B cell (primary cell): ENCODE data around the gene HMBS. TPM values are rescaled to one million over a fixed set of nuclear protein-coding genes. Genes with fewer than 3 reads are reported as not detected.

ENCODE experiments used
- ATAC-seq: fragments of 200-7000 bp; cut with Tn5 transposase; one replicate; pipeline ENCODE4 v1.10.0; 2021; ENCODE audit warnings: low read depth, mild to moderate bottlenecking, moderate number of reproducible peaks, moderate library complexity
- CTCF ChIA-PET: fragments of 350-600 bp; sonication (Branson Sonifier 250); formaldehyde crosslinking; loops from one replicate; lab custom pipeline; 2021; ENCODE audit warnings: antibody characterized with exemption, inconsistent platforms; lab: Charles Lee
- POLR2A ChIA-PET: fragments of 350-600 bp; sonication (Branson Sonifier 250); formaldehyde crosslinking; loops from one replicate; lab custom pipeline; 2021; ENCODE audit warnings: antibody characterized with exemption; lab: Charles Lee
- DNase-seq: peaks from one replicate; pipeline ENCODE4 v3.0.0; 2013
- H2AFZ ChIP-seq: 2 replicates; pipeline ENCODE4 v1.6.1; 2012; ENCODE audit warnings: mild to moderate bottlenecking, low read depth, low read length; ENCODE audit not compliant: insufficient read depth, poor library complexity, severe bottlenecking
- H3K27ac ChIP-seq, 2 donors: 1 replicate in 1 of 2; 2 replicates in 1 of 2; pipeline ENCODE4 v1.5.1; 2012 to 2013; ENCODE audit warnings: low read length in 2 of 2, mild to moderate bottlenecking in 2 of 2, moderate library complexity in 1 of 2
- H3K27me3 ChIP-seq, 4 experiments: fragments of 200-600 bp in 1 of 4; sonication (generic) in 1 of 4; replicated peaks in 1 of 4; 1 replicate in 2 of 4; 2 replicates in 2 of 4; pipeline versions ENCODE4 v1.6.1 to v1.7.0; 2013 to 2016; ENCODE audit warnings: low read length in 3 of 4, mild to moderate bottlenecking in 2 of 4, mixed read lengths in 1 of 4, moderate library complexity in 1 of 4; ENCODE audit not compliant: insufficient read depth in 4 of 4, control insufficient read depth in 3 of 4; ENCODE audit errors: control extremely low read depth in 1 of 4
- H3K36me3 ChIP-seq, 2 experiments: replicated peaks in 1 of 2; 1 replicate in 1 of 2; 2 replicates in 1 of 2; pipeline versions ENCODE4 v1.6.1 to v1.7.1; 2013; ENCODE audit warnings: low read length in 1 of 2; ENCODE audit not compliant: insufficient read depth in 2 of 2, control insufficient read depth in 1 of 2; ENCODE audit errors: control extremely low read depth in 1 of 2, extremely low read depth in 1 of 2
- H3K4me1 ChIP-seq, 2 donors: fragments of 200-600 bp in 1 of 2; sonication (generic) in 1 of 2; 1 replicate in 1 of 2; 2 replicates in 1 of 2; pipeline versions ENCODE4 v1.5.1 to v1.6.1; 2013 to 2017; ENCODE audit warnings: low read length in 2 of 2; ENCODE audit not compliant: control insufficient read depth in 2 of 2, insufficient read depth in 2 of 2
- H3K4me2 ChIP-seq: replicated peaks from 2 replicates; pipeline ENCODE3; 2012; ENCODE audit warnings: mild to moderate bottlenecking, low read depth, low read length; ENCODE audit not compliant: poor library complexity, severe bottlenecking
- H3K4me3 ChIP-seq, 5 experiments: fragments of 200-600 bp in 1 of 5; sonication (generic) in 1 of 5; 1 replicate in 3 of 5; 2 replicates in 2 of 5; pipeline versions ENCODE4 v1.5.1 to v1.7.0; 2011 to 2016; ENCODE audit warnings: low read length in 4 of 5, mild to moderate bottlenecking in 4 of 5, low read depth in 2 of 5, control low read depth in 1 of 5, moderate library complexity in 1 of 5; ENCODE audit not compliant: insufficient read depth in 1 of 5; ENCODE audit errors: control extremely low read depth in 1 of 5, extremely low read depth in 1 of 5
- H3K79me2 ChIP-seq: fragments of 200-600 bp; sonication (generic); one replicate; pipeline ENCODE4 v1.6.0; 2016; ENCODE audit warnings: low read length; ENCODE audit not compliant: control insufficient read depth, insufficient read depth
- H3K9ac ChIP-seq: fragments of 200-600 bp; sonication (generic); 2 replicates; pipeline ENCODE4 v1.6.1; 2017; ENCODE audit warnings: mild to moderate bottlenecking, low read length, moderate library complexity
- H3K9me3 ChIP-seq, 3 donors: one replicate each; pipeline versions ENCODE4 v1.6.1 to v1.7.1; 2013; ENCODE audit warnings: low read length in 2 of 3; ENCODE audit not compliant: control insufficient read depth in 2 of 3, insufficient read depth in 1 of 3; ENCODE audit errors: control extremely low read depth in 1 of 3
- H4K20me1 ChIP-seq: 2 replicates; pipeline ENCODE4 v1.6.0; 2012; ENCODE audit warnings: mild to moderate bottlenecking, low read length; ENCODE audit not compliant: insufficient read depth, control insufficient read depth, poor library complexity, severe bottlenecking
- H3K27ac Mint-ChIP-seq: one replicate; pipeline ENCODE4 v1.8.0; 2021; ENCODE audit warnings: mixed read lengths
- H3K27me3 Mint-ChIP-seq: one replicate; pipeline ENCODE4 v1.8.0; 2021; ENCODE audit warnings: mixed read lengths
- H3K4me1 Mint-ChIP-seq: one replicate; pipeline ENCODE4 v1.8.0; 2021; ENCODE audit warnings: mixed read lengths
- H3K4me3 Mint-ChIP-seq: one replicate; pipeline ENCODE4 v1.8.0; 2021; ENCODE audit warnings: mixed read lengths
- H3K9me3 Mint-ChIP-seq: one replicate; pipeline ENCODE4 v1.8.0; 2022; ENCODE audit warnings: mixed read lengths; ENCODE audit not compliant: insufficient read depth
- EZH2 ChIP-seq: IDR thresholded peaks from 2 replicates; pipeline ENCODE4 v1.6.1; 2012; ENCODE audit warnings: borderline replicate concordance, low read depth, mild to moderate bottlenecking, moderate library complexity, low read length; ENCODE audit not compliant: insufficient read depth, poor library complexity, severe bottlenecking
- WGBS: methylation state at CpG from one replicate; pipeline ENCODE4 v1.1.5; 2013; ENCODE audit warnings: missing lambda C conversion rate; ENCODE audit not compliant: insufficient coverage; 5-methylcytosine and 5-hydroxymethylcytosine counted together
- intact Hi-C: fragments of 100-400 bp; cut with micrococcal nuclease; formaldehyde crosslinking; loops from one replicate; pipeline ENCODE4 v1.10.0; 2022
- polyA plus RNA-seq: library from polyadenylated mRNA; depleted of rRNA; stranded (reverse); fragments of >200 nt; gene quantifications from 2 replicates; pipeline ENCODE4 v1.2.3, GENCODE V29; 2012
- total RNA-seq, 2 donors: library from RNA; stranded (reverse); fragments of 120-200 nt in 1 of 2; gene quantifications; 1 replicate in 1 of 2; 2 replicates in 1 of 2; pipeline versions ENCODE4 v1.2.3 to v1.2.4, GENCODE V29; 2013 to 2022
- TF ChIP-seq, protein P1 (sequence below): fragments of 200-600 bp; IDR thresholded peaks from one replicate; pipeline ENCODE4 v1.8.0; 2022; ENCODE audit warnings: antibody characterized with exemption, mild to moderate bottlenecking

The HMBS gene
- total and polyA plus RNA-seq, 2 donors (not counting 1 experiment from before 2014, with no cell fraction given) = 7.6 to 17.7 TPM

DNA sequence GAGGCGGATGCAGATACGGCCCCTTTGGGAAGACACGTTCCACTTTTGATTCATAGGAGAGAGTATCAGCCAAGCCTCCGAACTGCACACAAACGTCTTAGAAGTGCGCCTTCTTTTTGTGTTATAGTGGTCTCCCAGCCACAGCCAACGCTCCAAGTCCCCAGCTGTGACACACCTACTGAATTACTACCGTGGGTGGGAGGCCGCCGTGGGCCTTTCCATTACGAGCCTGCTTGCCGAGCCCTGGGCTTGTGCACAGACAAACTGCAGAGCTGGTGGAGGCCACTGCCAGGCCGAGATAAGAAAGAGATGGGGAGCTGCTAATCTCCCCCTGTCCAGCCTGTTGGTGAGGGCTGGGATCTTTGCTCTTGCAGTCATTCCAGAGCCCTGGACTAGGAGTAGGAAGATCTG lies 761 bp downstream of the HMBS start:
- Histone ChIP-seq H3K36me3 (peaks cover 0 to 25% of the 10 kb centered on the region in 2 experiments), H2AFZ (peak overlapping the region; percentile 99), H3K4me1 (peaks cover 12 to 21% of the 10 kb centered on the region in 2 donors), H3K79me2 (peaks cover 20% of the 10 kb centered on the region), H3K9me3 (no peaks in the 10 kb centered on the region), H4K20me1 (no peaks in the 10 kb centered on the region), H3K4me3 (peak overlapping the region; percentile 74 to 90 (median 81)), H3K27ac (peak overlapping the region; percentile 45 to 79), H3K27me3 (no peaks in the 10 kb centered on the region), H3K4me2 (peak overlapping the region; percentile 92), H3K9ac (peak overlapping the region; percentile 82)
- intact Hi-C loops = loop anchor here (1.0 kb wide), 3 partner anchors 10 to 22 kb away; partner anchors contain the start of genes C2CD2L and DPAGT1
- Mint-ChIP-seq H3K4me1 (peaks cover 24% of the 10 kb centered on the region), H3K27ac (peak overlapping the region; percentile 95), H3K27me3 (no peaks in the 10 kb centered on the region), H3K4me3 (peak overlapping the region; percentile 98), H3K9me3 (no peaks in the 10 kb centered on the region)
- CTCF ChIA-PET = interaction anchor here (0.8 to 2.8 kb wide), 6 partner anchors 9 to 55 kb away, joined by 3 to 13 read pairs (median 5); partner anchors contain the start of genes DPAGT1, HYOU1 and VPS11
- TF ChIP-seq, protein P1, sequence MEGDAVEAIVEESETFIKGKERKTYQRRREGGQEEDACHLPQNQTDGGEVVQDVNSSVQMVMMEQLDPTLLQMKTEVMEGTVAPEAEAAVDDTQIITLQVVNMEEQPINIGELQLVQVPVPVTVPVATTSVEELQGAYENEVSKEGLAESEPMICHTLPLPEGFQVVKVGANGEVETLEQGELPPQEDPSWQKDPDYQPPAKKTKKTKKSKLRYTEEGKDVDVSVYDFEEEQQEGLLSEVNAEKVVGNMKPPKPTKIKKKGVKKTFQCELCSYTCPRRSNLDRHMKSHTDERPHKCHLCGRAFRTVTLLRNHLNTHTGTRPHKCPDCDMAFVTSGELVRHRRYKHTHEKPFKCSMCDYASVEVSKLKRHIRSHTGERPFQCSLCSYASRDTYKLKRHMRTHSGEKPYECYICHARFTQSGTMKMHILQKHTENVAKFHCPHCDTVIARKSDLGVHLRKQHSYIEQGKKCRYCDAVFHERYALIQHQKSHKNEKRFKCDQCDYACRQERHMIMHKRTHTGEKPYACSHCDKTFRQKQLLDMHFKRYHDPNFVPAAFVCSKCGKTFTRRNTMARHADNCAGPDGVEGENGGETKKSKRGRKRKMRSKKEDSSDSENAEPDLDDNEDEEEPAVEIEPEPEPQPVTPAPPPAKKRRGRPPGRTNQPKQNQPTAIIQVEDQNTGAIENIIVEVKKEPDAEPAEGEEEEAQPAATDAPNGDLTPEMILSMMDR = no peak
- TF ChIP-seq EZH2 = no peak
- WGBS = 1% methylated on average over 11 of the region's 13 CpGs
- DNase-seq (no peak), ATAC-seq (no peak)
- POLR2A ChIA-PET = interaction anchor here (0.6 to 1.8 kb wide), 9 partner anchors 9 to 172 kb away, joined by 3 to 16 read pairs (median 5); partner anchors contain the start of genes C2CD2L, DPAGT1 and VPS11

DNA sequence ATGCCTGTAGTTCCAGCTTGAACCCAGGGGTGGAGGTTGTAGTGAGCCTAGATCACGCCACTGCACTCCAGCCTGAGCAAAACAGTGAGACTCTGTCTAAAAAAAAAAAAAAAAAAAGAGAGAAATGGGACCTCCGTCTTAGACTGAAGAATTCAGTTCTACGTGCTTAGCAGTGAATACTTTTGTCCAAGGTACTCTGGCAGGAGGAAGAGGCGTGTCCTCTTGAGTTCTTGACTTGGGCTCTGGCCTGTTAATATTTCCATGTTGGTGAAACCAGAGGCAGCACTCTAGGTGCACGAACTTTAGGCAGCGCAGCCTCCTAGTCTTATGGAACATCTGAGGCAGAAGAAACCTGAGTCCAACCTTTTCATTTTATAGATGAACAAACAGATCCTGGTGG lies 2.4 kb downstream of the HMBS start:
- ChIA-PET CTCF (interaction anchor here (0.6 to 1.0 kb wide), 2 partner anchors 20 to 226 kb away, joined by 3 read pairs; partner anchors contain the start of gene VPS11), POLR2A (interaction anchor here (0.6 to 1.1 kb wide), 3 partner anchors 8 to 202 kb away, joined by 3 to 9 read pairs (median 4); partner anchors contain the start of gene HINFP)
- DNase-seq (no peak), ATAC-seq (no peak)
- TF ChIP-seq, protein P1 = no peak
- Histone ChIP-seq H3K36me3 (peaks cover 0 to 9% of the 10 kb centered on the region in 2 experiments), H2AFZ (no peak overlapping the region), H3K79me2 (peaks cover 28% of the 10 kb centered on the region), H3K9ac (no peak overlapping the region), H3K4me2 (no peak overlapping the region), H4K20me1 (no peaks in the 10 kb centered on the region), H3K27ac (no peak overlapping the region), H3K9me3 (no peaks in the 10 kb centered on the region), H3K27me3 (no peaks in the 10 kb centered on the region), H3K4me1 (peaks cover 12 to 21% of the 10 kb centered on the region in 2 donors), H3K4me3 (no peak overlapping the region)
- intact Hi-C loops = no loop called here
- Mint-ChIP-seq H3K27ac (peak overlapping the region; percentile 50), H3K4me1 (peaks cover 27% of the 10 kb centered on the region), H3K27me3 (no peaks in the 10 kb centered on the region), H3K9me3 (no peaks in the 10 kb centered on the region), H3K4me3 (peak overlapping the region; percentile 37)
- WGBS = 84% methylated on average over 6 of the region's 6 CpGs
